Esophagus muscularis mucosa (tissue), 4 donors: Measurements from ENCODE around the gene MYO10.

Source experiments
- CTCF ChIP-seq, 3 experiments: fragments of 200-600 bp in 2 of 3; fragments of 450-650 bp in 1 of 3; sonication (generic) in 2 of 3; IDR thresholded peaks; one replicate each; pipeline ENCODE4 v1.5.1; 2017 to 2019; ENCODE audit warnings: antibody characterized with exemption in 3 of 3, mild to moderate bottlenecking in 2 of 3, moderate library complexity in 1 of 3
- EP300 ChIP-seq: sonication (generic); formaldehyde crosslinking; IDR thresholded peaks from one replicate; pipeline ENCODE4 v1.6.1; 2017; ENCODE audit warnings: antibody characterized with exemption
- POLR2A ChIP-seq: fragments of 450-650 bp; IDR thresholded peaks from one replicate; pipeline ENCODE4 v1.6.1; 2017; ENCODE audit warnings: antibody characterized with exemption, moderate library complexity, mild to moderate bottlenecking, low read depth
- POLR2AphosphoS5 ChIP-seq, 2 donors: sonication (generic); formaldehyde crosslinking; IDR thresholded peaks; one replicate each; pipeline ENCODE4 v1.6.1; 2017; ENCODE audit warnings: antibody characterized with exemption in 2 of 2

- TF ChIP-seq POLR2A (no peak), CTCF (IDR thresholded peaks at IDR 0.05) (no peak), POLR2AphosphoS5 (IDR thresholded peaks at IDR 0.05) (no peak), EP300 (no peak)
Observed at GRCh38 chr5:16740811-16741392, 195.2 kb downstream of the MYO10 start.
